ENCODE data around the gene SLC38A10. TPM values are rescaled to one million over a fixed set of nuclear protein-coding genes. Genes with fewer than 3 reads are reported as not detected.

Gene SLC38A10
- total and polyA plus RNA-seq, 2 of the 13 experiments (the other 11 are each of a cell fraction or from before 2014, with no cell fraction given): 23.4 to 55.8 TPM

- TF ChIP-seq USF2 (IDR thresholded peaks at IDR 0.05; ENCODE audit: low read depth, low read length) (no peak), USF2 (CRISPR knock-in tag; IDR thresholded peaks at IDR 0.05; ENCODE audit: borderline replicate concordance) (no peak), ZFP37 (CRISPR knock-in tag; IDR thresholded peaks at IDR 0.05; ENCODE audit: borderline replicate concordance) (no peak), U2AF2 (IDR thresholded peaks at IDR 0.05; ENCODE audit: low read depth, low read length) (no peak), ZNF33A (CRISPR knock-in tag; IDR thresholded peaks at IDR 0.05; ENCODE audit: borderline replicate concordance) (no peak), RBM22 (optimal IDR thresholded peaks at IDR 0.05; ENCODE audit: low read length) (no peak)
These were observed 76.6 kb downstream of the SLC38A10 start (continued) for GRCh38 chr17:81218459-81218858.

DNA sequence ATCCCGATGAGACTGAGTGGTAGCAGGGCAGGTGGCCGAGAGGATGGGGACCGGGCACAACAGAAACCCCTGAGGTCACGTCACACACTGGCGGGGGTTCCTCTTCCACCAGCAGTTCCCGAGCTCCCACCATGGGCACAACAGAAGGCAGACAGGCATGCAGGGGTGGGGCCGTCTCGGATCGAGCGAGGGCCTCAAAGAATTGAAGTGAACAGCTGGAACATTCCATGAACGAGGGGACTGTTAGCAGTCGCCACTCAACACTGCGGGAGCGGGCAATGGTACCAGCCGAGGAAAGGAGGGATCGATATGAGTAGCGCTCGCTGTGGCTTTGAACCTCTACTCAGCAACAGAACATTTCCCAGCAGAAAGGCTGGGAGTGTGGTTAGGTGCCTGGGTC is 77.6 kb downstream of the SLC38A10 start:
- BruUV-seq (replicated peaks): no TSS peak
- Histone ChIP-seq H3K27ac (ENCODE audit: extremely low read length, insufficient read depth, low read length) (no peak overlapping the region), H3K9ac (ENCODE audit: insufficient read depth, low read depth, low read length) (no peak overlapping the region), H3K27me3 (ENCODE audit: control insufficient read depth in 1 of 2, insufficient read depth in 2 of 2, low read length in 2 of 2) (no peaks in the 10 kb centered on the region), H3K4me3 (replicated peaks in 1 of 3; ENCODE audit: insufficient read depth in 1 of 3, low read depth in 2 of 3, low read length in 3 of 3) (no peak overlapping the region), H3K4me1 (ENCODE audit: insufficient read depth, low read length) (peaks cover 9% of the 10 kb centered on the region), H4K20me1 (ENCODE audit: insufficient read depth, low read length) (no peaks in the 10 kb centered on the region; the same call in 1 of the 2 replicates), H2AFZ (ENCODE audit: low read length) (no peak overlapping the region), H3K9me3 (ENCODE audit: low read length) (no peaks in the 10 kb centered on the region), H3K36me3 (replicated peaks in 1 of 2; ENCODE audit: control insufficient read depth in 1 of 2, insufficient read depth in 2 of 2, low read length in 2 of 2) (peaks cover 10 to 18% of the 10 kb centered on the region in 2 experiments; a peak in 4 of 5 replicates), H3K79me2 (ENCODE audit: insufficient read depth, low read length) (peaks cover 12% of the 10 kb centered on the region), H3K4me2 (ENCODE audit: low read depth, low read length) (no peak overlapping the region)
- CTCF ChIA-PET (ENCODE audit: low intra/inter-chr PET ratio, low total read pairs): no interaction called here
- POLR2A ChIA-PET: no interaction called here
- DNase-seq (ENCODE audit: low spot score) (no peak), ATAC-seq (no peak), FAIRE-seq (no peak)
- in situ Hi-C loops (cut with HindIII; ENCODE audit: extremely low pct_ligation_motif_present, low pct_unique_long_range_greater_than_20kb): no loop called here
- intact Hi-C loops (cut with micrococcal nuclease; ENCODE audit: unreplicated experiment): no loop called here
- 94% methylated on average over 17 of the region's 18 CpGs for WGBS (ENCODE audit: low lambda C conversion rate)
- no peak for TF ChIP-seq RBFOX2 (IDR thresholded peaks at IDR 0.05; ENCODE audit: low read depth, low read length)

Data from HepG2 (cell line).